ENCODE results near the gene BCKDK. TPM values are rescaled to one million over a fixed set of nuclear protein-coding genes. Genes with fewer than 3 reads are reported as not detected.

BCKDK gene
- total RNA-seq, 2 donors from 2014 or later, result 47.0 to 57.7 TPM

DNA sequence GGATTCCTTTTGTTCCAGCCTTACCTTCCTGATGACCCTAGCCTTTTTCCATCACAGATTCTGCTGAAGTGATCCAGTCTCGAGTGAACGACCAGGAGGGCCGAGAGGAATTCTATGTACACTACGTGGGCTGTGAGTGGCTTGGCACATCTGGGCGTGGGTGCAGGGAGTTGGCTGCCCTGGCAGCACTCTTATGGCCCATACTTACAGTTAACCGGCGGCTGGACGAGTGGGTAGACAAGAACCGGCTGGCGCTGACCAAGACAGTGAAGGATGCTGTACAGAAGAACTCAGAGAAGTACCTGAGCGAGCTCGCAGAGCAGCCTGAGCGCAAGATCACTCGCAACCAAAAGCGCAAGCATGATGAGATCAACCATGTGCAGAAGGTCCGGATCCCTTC, 11.9 kb downstream of the BCKDK start:
- Histone ChIP-seq H3K27me3 (ENCODE audit: control insufficient read depth, insufficient read depth, low read length, poor library complexity, severe bottlenecking) (no peaks in the 10 kb centered on the region), H3K9ac (ENCODE audit: extremely low read depth, low read length, poor library complexity, severe bottlenecking) (no peak overlapping the region), H3K36me3 (ENCODE audit: control insufficient read depth, insufficient read depth, low read length) (peaks cover 37% of the 10 kb centered on the region), H3K9me3 (ENCODE audit: control insufficient read depth, low read length) (no peaks in the 10 kb centered on the region), H3K27ac (ENCODE audit: low read depth, low read length) (no peak overlapping the region), H3K4me1 (ENCODE audit: control insufficient read depth, insufficient read depth, low read length) (no peaks in the 10 kb centered on the region), H3K4me3 (ENCODE audit: low read length) (no peak overlapping the region)
- Mint-ChIP-seq H3K4me1 (peaks cover 7% of the 10 kb centered on the region), H3K27ac (no peak overlapping the region), H3K4me3 (no peak overlapping the region), H3K27me3 (ENCODE audit: insufficient read depth) (no peaks in the 10 kb centered on the region), H3K36me3 (ENCODE audit: low read depth) (peaks cover 38% of the 10 kb centered on the region), H3K9me3 (no peaks in the 10 kb centered on the region)
- no peak for DNase-seq
- TF ChIP-seq, protein P1, sequence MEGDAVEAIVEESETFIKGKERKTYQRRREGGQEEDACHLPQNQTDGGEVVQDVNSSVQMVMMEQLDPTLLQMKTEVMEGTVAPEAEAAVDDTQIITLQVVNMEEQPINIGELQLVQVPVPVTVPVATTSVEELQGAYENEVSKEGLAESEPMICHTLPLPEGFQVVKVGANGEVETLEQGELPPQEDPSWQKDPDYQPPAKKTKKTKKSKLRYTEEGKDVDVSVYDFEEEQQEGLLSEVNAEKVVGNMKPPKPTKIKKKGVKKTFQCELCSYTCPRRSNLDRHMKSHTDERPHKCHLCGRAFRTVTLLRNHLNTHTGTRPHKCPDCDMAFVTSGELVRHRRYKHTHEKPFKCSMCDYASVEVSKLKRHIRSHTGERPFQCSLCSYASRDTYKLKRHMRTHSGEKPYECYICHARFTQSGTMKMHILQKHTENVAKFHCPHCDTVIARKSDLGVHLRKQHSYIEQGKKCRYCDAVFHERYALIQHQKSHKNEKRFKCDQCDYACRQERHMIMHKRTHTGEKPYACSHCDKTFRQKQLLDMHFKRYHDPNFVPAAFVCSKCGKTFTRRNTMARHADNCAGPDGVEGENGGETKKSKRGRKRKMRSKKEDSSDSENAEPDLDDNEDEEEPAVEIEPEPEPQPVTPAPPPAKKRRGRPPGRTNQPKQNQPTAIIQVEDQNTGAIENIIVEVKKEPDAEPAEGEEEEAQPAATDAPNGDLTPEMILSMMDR (conservative IDR thresholded peaks at IDR 0.05), result no peak
- 96 to 97% methylated on average over 16 of the region's 16 CpGs for WGBS, 2 experiments (ENCODE audit: insufficient coverage in 1 of 2, insufficient read length in 1 of 2)

DNA sequence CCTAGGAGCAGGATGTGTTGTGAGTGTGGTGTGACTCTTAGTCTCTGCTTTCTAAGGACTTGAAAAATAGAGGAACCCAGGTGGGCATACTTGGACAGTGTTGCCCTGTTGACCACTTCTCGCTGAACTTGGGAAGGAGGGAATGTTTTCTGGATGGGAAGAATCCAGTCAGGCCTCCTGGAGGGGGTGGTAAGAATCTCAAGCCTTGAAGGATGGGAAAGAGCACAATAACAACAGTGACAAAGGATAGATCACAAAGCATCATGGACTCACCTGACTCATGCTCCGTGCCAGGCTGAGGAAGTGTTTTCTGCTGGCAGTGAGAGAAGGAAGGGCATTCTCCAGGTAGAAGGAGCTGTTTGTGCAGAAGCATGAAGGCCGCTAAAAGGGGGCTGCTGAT, 17.7 kb downstream of the BCKDK start:
- H3K27ac ChIP-seq (ENCODE audit: low read depth, low read length), result no peak overlapping the region
- H3K4me1 Mint-ChIP-seq, result no peaks in the 10 kb centered on the region
- DNase-seq, result no peak
- H3K9ac ChIP-seq (ENCODE audit: extremely low read depth, low read length, poor library complexity, severe bottlenecking), result no peak overlapping the region
- H3K27me3 Mint-ChIP-seq (ENCODE audit: insufficient read depth), result no peaks in the 10 kb centered on the region
- H3K9me3 Mint-ChIP-seq, result no peaks in the 10 kb centered on the region
- H3K36me3 ChIP-seq (ENCODE audit: control insufficient read depth, insufficient read depth, low read length), result peaks cover 26% of the 10 kb centered on the region
- TF ChIP-seq, protein P1 (conservative IDR thresholded peaks at IDR 0.05), result no peak
- H3K27ac Mint-ChIP-seq, result no peak overlapping the region
- no peaks in the 10 kb centered on the region for H3K4me1 ChIP-seq (ENCODE audit: control insufficient read depth, insufficient read depth, low read length)
- no peak overlapping the region for H3K4me3 ChIP-seq (ENCODE audit: low read length)
- no peaks in the 10 kb centered on the region for H3K27me3 ChIP-seq (ENCODE audit: control insufficient read depth, insufficient read depth, low read length, poor library complexity, severe bottlenecking)
- 94 to 100% methylated on average over 3 of the region's 3 CpGs for WGBS, 2 experiments (ENCODE audit: insufficient coverage in 1 of 2, insufficient read length in 1 of 2)
- no peaks in the 10 kb centered on the region for H3K9me3 ChIP-seq (ENCODE audit: control insufficient read depth, low read length)
- H3K36me3 Mint-ChIP-seq (ENCODE audit: low read depth), result peaks cover 29% of the 10 kb centered on the region
- H3K4me3 Mint-ChIP-seq, result no peak overlapping the region

DNA sequence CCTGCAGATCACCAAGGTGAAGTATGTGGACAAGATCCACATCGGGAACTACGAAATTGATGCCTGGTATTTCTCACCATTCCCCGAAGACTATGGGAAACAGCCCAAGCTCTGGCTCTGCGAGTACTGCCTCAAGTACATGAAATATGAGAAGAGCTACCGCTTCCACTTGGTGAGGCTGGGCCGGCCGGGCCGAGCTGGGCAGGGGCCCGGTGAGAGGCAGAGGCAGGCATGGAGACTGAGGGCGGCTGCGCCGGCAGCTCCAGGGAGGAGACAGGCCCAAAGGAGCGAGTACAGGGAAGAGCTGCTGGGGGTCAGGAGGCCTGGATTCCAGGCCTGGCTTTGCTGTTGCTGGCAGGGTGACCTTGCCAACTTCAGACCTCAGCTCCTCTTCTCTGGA, 19.0 kb downstream of the BCKDK start:
- no peaks in the 10 kb centered on the region for H3K27me3 ChIP-seq (ENCODE audit: control insufficient read depth, insufficient read depth, low read length, poor library complexity, severe bottlenecking)
- H3K27me3 Mint-ChIP-seq (ENCODE audit: insufficient read depth), result no peaks in the 10 kb centered on the region
- H3K4me1 Mint-ChIP-seq, result peaks cover 5% of the 10 kb centered on the region
- no peak overlapping the region for H3K4me3 ChIP-seq (ENCODE audit: low read length)
- no peak overlapping the region for H3K4me3 Mint-ChIP-seq
- H3K9me3 ChIP-seq (ENCODE audit: control insufficient read depth, low read length), result no peaks in the 10 kb centered on the region
- no peak overlapping the region for H3K27ac ChIP-seq (ENCODE audit: low read depth, low read length)
- H3K9me3 Mint-ChIP-seq, result no peaks in the 10 kb centered on the region
- DNase-seq, result no peak
- 88 to 97% methylated on average over 13 of the region's 13 CpGs for WGBS, 2 experiments (ENCODE audit: insufficient coverage in 1 of 2, insufficient read length in 1 of 2)
- no peak overlapping the region for H3K27ac Mint-ChIP-seq
- no peaks in the 10 kb centered on the region for H3K4me1 ChIP-seq (ENCODE audit: control insufficient read depth, insufficient read depth, low read length)
- peaks cover 23% of the 10 kb centered on the region for H3K36me3 ChIP-seq (ENCODE audit: control insufficient read depth, insufficient read depth, low read length)
- H3K9ac ChIP-seq (ENCODE audit: extremely low read depth, low read length, poor library complexity, severe bottlenecking), result no peak overlapping the region
- TF ChIP-seq, protein P1 (conservative IDR thresholded peaks at IDR 0.05), result no peak
- peaks cover 23% of the 10 kb centered on the region for H3K36me3 Mint-ChIP-seq (ENCODE audit: low read depth)
